NCI-H460 (cell line): Measurements from ENCODE around the gene ORAI3. TPM values are rescaled to one million over a fixed set of nuclear protein-coding genes. Genes with fewer than 3 reads are reported as not detected.

Experiments
- DNase-seq: peaks from one replicate; pipeline ENCODE4 v3.0.0-alpha.2; 2016; ENCODE audit warnings: low read depth; ENCODE audit errors: extremely low read depth
- polyA plus RNA-seq: library from polyadenylated mRNA; depleted of rRNA; stranded (reverse); fragments of >200 nt; gene quantifications from 2 replicates; pipeline ENCODE4 v1.2.3, GENCODE V29; 2014; cell fraction: nucleus; rRNA removed
- total RNA-seq: library from RNA; depleted of rRNA; stranded (reverse); fragments of >200 nt; shearing (Covaris generic); gene quantifications from 2 replicates; pipeline ENCODE4 v1.2.3, GENCODE V29; 2014; rRNA removed

Gene ORAI3
- 20.1 and 21.9 TPM in 2 replicates for total RNA-seq
- 12.5 and 13.1 TPM in 2 replicates for polyA plus RNA-seq

DNA sequence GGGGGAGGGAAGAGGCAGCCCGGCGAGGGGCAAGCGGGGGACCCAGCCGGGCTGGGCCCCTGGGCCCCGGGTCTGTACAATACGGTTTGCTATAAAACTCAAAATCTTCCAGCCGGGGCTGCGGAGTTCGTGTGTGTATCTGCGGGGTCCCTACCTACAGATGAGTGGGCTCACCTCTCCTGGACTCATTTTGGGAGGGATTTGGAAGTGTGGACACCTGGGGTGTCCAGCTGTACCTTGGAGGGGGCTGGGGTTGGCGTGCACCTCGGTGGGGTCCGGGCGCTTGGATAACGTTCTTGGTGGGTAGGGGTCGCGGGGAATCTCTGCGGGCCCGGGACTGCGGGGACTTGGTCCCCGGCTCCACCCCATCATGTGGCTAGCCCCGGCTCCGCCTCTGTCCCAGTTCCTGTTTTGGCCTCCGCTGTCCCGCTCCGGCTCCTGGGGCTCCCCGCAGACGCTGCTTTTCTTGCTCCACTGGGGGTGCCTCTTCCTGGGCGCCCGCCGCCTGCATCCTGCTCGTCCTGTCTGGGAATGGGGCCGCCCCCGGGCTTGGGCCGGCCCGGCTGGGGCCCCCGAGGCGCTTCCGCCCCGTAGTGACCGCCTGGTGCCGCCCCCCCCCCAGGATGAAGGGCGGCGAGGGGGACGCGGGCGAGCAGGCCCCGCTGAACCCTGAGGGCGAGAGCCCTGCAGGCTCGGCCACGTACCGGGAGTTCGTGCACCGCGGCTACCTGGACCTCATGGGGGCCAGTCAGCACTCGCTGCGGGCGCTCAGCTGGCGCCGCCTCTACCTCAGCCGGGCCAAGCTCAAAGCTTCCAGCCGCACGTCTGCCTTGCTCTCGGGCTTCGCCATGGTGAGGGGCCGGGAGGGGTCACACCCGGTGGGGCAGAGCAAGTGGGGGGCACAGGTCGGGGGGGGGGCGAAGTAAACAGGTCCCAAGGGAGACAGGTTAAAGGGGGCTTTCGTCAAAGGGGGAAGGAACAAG lies at the start of gene ORAI3:
Gene ORAI3, plus strand, starts transcription at position 402 of the 983 bp plus-strand sequence. Its CDS starts 222 bp downstream, at position 624.
- DNase-seq = peak; percentile 27

DNA sequence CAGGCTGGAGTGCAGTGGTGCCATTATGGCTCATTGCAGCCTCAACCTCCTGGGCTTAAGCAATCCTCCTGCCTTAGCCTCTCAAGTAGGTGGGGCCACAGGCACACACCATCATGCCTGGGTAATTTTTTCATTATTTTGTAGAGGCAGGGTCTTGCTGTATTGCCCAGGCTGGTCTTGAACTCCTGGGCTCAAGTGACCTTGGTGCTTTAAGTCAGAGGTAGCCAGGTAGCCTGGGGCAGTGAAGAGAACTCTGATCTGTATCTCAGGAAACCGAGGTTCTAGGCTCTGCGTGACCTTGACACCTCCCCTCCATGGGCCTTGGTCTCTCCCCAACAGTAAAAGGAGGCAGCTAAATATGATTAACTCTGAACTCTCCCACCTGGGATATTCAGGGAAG lies 49.1 kb upstream of the ORAI3 start:
- DNase-seq = no peak

DNA sequence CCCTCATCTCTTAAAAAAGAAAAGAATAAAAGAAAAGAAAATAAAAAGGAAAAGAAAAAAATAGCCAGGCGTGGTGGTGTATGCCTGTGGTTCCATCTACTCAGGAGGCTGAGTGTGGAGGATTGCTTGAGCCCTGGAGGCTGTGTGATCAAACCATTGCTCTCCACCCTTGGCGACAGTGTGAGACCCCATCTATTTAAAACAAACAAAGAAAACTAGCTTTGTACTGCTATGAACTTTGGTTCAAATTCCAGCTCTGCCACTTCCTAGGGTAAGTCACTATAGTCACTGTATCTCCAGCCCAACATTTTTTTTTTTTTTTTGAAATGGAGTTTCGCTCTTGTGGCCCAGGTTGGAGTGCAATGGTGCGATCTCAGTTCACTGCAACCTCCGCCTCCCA lies 48.3 kb upstream of the ORAI3 start:
- DNase-seq = no peak

DNA sequence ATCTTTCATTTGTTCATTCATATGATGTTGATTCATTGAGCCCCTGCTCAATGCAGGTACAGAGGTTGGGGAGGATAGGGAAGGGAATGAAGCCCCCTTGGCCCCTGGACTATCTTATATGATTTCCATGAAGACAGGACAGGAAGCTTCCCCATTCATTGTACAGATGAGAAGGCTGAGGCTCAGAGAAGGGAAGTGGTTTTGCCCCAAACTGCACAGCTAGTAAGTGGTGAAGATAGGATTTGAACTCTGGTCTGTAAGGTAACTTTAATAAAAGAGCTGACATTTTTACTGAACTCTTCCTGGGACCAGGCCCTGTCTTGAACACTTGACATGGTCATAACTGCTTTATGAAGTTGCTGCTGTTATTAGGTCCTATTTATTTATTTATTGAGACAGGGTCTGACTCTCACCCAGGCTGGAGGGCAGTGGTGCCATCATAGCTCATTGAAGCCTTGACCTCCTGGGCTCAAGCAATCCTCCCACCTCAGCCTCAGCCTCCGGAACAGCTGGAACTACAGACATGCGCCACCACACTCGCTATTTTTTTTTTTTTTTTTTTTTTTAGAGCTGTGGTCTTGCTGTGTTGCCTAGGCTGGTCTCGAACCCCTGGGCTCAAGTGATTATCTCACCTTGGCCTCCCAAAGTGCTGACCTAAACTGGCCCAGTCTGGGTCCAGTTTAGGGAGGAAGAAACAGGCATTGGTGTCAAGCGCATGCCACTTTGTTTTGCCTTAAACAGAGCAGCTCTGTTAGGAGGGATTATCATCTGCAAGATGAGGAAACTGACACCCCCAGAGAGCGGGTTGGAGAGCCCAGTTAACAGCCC lies 47.5 kb upstream of the ORAI3 start:
- no peak for DNase-seq

DNA sequence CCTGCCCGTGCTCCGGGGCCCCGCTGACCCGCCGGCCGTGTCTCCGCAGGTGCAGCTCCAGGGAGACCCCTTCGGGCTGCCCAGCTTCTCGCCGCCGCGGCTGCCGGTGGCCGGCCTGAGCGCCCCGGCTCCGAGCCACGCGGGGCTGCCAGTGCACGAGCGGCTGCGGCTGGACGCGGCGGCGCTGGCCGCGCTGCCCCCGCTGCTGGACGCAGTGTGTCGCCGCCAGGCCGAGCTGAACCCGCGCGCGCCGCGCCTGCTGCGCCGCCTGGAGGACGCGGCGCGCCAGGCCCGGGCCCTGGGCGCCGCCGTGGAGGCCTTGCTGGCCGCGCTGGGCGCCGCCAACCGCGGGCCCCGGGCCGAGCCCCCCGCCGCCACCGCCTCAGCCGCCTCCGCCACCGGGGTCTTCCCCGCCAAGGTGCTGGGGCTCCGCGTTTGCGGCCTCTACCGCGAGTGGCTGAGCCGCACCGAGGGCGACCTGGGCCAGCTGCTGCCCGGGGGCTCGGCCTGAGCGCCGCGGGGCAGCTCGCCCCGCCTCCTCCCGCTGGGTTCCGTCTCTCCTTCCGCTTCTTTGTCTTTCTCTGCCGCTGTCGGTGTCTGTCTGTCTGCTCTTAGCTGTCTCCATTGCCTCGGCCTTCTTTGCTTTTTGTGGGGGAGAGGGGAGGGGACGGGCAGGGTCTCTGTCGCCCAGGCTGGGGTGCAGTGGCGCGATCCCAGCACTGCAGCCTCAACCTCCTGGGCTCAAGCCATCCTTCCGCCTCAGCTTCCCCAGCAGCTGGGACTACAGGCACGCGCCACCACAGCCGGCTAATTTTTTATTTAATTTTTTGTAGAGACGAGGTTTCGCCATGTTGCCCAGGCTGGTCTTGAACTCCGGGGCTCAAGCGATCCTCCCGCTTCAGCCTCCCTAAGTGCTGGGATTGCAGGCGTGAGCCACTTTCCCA lies 46.6 kb upstream of the ORAI3 start:
- peak; percentile 60 for DNase-seq

DNA sequence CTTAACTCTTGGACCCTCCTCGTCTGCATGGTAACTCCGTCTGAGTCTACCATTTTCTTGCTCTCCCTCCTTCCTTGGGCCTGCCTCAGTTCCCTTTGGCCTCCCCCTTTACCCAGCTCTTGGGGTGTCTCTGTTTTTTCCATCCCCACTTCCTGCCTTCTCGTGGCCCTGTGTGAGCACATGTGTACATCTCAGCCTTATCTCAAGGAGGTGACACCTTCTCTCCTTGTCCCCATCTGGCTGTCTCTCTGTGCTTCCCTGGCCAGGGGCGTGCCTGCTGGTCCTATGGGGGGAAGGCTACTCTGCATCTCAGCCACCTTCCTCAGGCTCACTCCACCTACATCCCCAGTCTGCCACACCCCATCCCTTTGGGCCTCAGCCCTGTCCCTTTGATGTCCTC lies 45.9 kb upstream of the ORAI3 start:
- no peak for DNase-seq

DNA sequence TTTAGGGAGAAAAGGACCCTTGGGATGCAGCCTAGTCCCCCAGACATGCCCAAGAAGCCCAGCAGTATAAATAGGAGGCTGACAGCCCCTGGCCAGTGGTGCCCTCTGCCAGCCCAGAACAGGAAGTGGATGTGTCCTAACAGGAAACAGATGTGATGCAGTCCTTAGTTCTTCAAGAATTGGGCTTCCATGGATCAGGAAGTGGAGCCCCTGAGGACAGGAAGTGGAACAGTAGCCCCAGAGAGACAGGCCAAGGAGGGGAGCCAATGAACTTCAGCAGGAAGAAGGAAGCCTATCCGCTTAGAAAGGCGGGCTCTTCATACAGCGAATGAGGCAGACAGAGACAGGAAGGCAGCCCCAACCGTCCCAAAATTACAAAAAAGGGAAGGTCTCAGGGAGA lies 45.3 kb upstream of the ORAI3 start:
- no peak for DNase-seq

DNA sequence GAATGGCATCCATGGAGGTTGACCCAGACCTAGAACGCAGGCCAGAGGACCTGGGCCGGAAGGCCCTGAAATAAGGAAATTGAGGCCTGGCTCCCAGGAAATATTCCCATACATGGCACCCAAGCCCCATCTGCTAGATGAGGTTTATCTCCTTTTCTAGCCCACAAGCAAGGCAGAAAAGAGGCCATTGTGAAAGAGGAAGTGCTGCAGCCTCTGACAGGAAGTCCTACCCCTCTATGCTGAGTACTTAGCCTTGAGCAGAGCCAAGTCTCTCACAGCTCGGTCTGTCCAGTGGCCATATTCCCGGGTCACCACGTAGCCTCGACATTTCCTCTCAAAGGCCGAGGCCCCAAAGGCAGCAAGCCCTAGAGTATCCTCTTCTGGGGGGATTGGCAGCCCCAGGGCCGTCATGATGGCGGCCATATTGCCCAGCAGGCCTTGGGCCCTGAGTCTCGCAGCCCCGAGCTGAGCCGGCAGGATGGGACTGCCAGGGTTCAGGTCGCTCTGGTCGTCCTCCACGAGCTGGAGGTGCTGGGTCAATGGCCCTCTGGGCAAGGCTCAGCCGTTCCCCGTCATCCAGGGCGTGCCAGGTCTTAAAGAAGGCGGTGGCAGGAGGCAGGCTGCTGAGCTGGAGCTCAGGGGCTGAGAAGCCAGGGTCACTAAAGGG lies 44.6 kb upstream of the ORAI3 start:
- no peak for DNase-seq

DNA sequence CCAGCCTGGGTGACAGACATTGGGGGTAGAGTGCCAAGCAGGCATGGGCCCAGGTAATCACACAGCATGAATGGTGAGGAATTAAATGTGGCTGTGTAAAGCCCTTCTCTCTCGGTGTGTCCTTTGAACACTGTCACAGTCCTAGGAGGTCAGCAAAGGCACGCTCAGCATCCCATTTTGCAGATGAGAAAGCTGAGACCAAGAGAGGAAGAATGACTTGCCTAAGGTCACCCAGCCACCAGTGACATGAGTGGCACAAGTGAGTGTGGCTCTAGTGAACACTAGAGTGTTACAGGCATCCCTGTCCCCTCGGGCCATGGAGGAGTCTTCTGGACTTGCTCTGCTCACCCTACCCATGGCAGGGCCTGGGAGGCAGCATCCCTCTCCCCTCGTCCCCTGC lies 41.8 kb upstream of the ORAI3 start:
- DNase-seq = no peak

DNA sequence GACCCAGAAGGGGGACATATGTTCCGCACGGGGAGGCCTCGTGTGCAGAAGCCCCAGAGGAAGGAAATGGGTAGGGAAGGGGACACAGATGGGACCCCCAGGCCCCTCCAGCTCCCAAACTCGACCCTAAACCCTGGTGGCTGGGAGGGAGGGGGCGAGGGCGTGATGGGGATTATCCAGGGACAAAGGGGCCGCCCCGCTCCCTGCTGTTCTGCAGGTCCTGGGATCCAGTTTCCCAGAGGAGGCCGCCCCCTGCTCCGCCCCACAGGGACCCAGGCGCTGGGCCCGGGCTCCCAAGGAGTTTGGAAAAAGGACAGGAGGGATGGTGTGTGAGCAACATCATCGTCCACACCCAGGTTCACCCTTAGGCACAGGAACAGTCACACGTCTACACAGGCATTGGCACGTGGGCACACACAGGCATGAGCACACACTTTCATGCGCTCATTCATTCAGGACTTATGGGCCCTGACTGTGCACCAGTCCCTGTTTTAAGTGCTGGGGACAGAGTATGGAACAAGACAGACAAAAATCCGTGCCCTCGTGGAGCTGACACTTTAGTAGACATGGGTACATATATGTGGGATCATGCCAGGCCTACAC lies 38.3 kb upstream of the ORAI3 start:
- DNase-seq = no peak

DNA sequence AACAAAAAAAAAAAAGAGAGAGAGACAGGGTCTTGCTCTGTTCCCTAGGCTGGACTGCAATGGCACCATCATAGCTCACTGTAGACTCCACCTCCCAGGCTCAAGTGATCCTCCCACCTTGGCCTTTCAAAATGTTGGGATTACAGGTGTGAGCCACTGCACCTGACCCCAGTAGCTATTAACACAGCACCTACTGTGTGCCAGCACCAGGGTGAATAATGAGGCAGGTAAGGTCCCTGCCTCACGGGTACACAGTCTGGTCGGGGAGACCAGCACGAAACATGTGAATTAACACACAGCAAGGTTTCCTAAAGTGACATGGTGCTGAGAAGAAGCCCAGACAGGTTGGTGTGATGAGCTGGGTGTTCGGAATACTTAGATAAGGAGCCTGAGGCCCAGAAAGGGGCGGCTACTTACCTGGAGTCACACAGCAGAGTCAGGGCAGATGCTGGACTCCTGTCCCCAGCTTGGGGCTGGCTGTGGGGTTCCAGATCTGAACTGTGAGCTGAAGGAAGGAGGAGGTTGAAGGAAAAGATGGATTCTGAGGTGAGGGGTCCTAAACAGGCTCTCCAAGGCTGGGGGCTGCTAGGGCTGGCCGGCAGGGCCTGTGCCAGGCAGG lies 36.0 kb upstream of the ORAI3 start:
- DNase-seq = no peak

DNA sequence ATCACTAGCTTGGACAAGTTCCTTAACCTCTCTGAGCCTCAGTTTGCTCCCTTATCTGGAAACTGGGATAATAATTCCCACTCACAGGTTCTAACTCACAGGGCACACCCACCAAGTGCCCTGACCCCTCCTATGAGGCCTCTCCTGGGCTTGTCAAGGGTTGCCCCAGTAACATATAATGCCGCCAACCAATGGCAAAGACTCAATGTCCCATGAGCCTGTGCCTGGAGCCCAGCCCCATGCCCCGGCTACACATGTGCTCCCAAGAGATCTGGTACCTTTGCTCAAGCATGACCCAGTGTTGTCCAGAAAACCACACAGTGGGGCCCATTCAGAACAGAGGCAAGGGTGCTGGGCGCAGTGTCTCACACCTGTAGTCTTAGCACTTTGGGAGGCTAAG lies 34.0 kb upstream of the ORAI3 start:
- no peak for DNase-seq

DNA sequence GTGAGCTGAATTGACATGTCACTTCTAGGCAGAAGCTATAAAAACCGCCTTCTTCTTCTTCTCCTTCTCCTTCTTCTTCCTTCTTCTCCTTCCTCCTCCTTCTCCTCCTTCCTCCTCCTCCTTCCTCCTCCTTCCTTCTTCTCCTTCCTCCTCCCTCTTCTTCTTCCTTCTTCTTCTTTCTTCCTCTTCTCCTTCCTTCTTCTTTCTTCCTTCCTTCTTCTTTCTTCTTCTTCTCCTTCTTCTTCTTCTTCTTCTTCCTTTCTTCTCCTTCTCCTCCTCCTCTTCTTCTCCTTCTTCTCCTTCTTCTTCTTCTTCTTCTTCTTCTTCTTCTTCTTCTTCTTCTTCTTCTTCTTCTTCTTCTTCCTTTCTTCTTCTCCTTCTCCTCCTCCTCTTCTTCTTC lies 30.3 kb upstream of the ORAI3 start:
- no peak for DNase-seq

DNA sequence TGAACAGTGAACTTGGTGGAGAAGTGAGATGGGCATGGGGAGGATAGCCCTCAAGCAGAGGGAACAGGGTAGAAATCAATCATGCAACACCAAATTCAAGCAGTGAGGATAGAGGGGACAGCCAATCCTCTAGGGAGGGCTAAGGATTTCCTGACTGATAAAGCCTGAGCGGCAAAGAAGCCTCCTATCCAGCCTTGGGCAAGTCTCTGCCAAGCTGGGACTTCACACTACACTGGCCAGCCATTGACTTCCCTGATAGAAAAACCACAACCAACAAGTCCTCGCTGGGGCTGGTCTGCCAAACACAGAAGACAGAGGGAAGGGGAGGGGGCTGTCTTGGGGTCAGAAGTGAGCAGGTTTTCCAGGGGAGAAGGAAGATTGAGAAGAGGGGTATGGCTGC lies 28.0 kb upstream of the ORAI3 start:
- no peak for DNase-seq

DNA sequence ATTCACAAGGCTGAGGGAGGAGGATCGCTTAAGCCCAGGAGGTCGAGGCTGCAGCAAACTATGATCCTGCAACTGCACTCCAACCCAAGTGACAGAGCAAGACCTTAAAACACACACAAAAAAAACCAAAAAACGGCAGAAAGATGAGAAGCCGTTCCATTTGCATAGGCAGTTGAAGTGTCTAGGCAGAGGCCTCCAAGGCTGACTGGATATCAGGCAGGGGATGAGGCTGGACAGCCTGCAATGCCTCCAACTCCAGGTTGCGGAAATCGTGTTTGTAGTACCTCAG lies 27.5 kb upstream of the ORAI3 start:
- DNase-seq = no peak

DNA sequence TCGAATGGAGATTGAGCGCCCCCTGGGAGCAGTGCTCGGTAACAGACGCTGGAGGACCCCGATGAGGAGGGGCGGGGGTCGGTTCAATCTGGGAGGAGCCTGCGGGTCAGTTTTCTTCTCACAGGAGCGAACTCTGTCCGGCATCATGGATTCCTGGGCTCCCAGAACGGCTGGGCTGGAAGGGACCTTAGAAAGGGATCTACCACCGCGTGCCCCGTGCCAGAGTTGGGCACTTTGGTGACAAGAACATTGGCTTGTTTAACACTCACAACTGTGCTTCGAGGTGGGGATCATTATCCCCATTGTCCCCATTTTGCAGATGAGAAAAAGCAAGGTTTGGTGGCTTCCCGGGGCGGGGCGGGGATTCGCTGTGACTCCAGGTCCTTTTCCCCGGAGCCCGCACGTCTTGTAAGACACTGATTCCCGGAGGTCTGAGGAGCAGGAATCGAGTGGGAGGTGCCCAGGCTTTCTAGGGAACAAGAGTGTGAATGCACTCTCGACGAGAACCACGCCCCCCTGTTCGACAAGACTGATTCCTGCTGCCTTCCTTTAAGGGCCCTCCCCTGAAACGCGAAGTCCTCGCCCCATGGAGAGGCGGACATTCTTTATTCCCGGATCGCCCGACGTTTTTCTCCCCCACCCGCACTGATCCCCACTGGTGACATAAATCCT lies 27.0 kb upstream of the ORAI3 start:
- DNase-seq = peak; percentile 83

DNA sequence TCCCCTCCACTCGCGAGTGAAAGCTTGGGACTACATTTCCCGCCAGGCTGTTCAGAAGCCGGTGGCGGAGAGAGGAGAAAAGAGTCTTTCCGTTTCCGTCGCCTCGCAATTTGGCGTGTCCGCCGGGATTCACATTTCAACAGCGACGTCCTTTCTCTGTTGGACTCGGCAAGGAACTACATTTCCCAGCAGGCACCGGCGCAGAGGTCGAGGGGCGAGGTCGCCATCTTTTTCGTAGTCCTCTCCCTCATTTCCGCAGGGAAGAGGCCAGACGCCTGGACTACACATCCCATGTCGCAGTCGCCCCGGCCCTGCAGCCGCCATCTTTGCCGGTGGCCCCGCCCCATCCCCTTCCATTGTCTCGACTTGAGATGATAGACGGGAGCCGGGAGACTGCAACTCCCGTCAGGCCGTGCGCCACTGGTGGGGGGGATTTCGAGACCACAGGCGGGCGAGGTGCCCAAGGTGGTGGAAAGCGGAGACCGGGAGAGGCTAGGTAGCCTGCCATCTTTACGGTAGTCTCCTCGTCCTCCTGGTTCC lies 26.4 kb upstream of the ORAI3 start:
- peak; percentile 99 for DNase-seq

DNA sequence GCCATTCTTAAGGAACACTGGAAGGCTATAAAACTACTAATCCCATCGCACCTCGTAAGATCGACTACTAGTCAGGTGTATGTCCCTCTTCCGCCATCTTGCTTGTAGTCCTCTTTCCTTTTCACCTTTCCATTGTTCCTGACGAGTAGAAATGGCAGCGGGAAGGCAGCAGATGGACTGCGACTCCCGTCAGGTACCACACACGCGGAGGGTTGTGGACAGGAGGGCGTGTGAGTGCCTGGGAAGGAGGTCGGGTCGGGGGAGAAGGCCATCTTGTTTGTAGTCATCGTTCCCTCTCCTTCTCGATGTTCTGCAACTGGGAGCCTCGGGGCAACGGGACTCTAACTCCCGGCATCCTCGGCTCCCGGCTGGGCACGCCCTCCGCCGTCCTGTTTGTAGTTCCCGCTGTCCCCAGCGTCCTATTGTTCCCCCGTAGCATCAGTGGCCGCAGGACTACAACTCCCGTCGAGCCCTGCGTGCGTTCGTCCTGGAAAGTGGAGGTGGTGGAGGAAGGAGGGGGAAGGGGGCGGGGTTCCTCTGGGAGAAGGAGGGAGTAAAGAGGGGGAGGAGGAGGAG lies 25.8 kb upstream of the ORAI3 start:
- peak; percentile 100 for DNase-seq
